Putamen (tissue), 1 donor: ENCODE results near the gene KRT85.
"Not testable (repeated sequence)": the region's sequence is repeated elsewhere in the genome, so short reads cannot be mapped to it uniquely, and the experiment has no call there.

Experiments
- DNase-seq: peaks from one replicate; pipeline ENCODE4 v3.0.0-alpha.2; 2016; ENCODE audit warnings: low spot score

Gene KRT85

GRCh38 chr12:52323416-52324152, 43.7 kb downstream of the KRT85 start:
- no peak for DNase-seq

GRCh38 chr12:52323001-52323400, 44.3 kb downstream of the KRT85 start:
- DNase-seq = no peak

DNA sequence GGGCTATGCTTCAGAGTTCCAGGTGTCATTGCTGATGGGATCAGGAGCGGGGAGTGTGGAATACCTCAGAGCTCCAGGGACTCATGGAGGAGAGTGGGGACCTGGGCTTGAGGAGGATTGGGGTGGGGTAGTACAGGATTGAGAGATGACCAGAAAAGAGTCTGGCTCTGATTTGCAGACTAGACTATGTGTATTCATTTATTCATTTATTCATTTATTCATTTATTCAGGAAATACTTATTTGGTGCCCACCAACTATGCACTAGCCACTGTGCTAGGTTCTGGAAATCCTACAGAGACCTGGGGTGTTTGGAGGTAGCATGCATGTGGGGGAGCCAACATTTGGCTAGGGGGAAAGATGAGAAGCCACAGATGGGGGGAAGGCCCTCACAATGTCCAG, 45.2 kb downstream of the KRT85 start:
- DNase-seq = no peak

- peak; percentile 20 for DNase-seq
Measured at GRCh38 chr12:52321418-52321817, 45.9 kb downstream of the KRT85 start.

GRCh38 chr12:52320784-52321400, 46.4 kb downstream of the KRT85 start, which contains the start of gene KRT83:
Gene KRT83, minus strand, starts transcription at chr12:52321398. Its CDS starts 63 bp downstream, at chr12:52321335.
- no peak for DNase-seq

DNA sequence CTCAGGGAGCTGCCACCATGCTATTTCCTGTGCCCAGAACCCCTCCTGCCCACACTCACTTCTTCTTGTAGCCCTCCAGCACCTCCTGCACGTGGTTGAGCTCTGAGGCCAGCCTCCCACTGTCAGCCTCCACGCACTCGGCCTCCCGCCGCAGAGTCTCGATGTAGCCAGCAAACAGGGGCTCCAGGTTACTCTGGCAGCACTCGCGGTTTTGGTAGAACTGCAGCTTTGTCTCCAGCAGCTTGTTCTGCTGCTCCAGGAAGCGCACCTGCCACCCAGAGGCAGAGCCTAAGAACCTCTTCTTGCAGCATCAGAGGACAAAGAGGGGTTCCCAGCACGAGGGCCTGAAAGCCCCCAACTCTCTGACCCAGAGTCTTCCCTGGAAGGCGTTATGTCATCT, 48.2 kb downstream of the KRT85 start:
- no peak for DNase-seq

- DNase-seq = no peak
Measured at GRCh38 chr12:52318241-52318990, 48.9 kb downstream of the KRT85 start.

GRCh38 chr12:52317468-52318052, 49.7 kb downstream of the KRT85 start:
- DNase-seq = no peak

DNA sequence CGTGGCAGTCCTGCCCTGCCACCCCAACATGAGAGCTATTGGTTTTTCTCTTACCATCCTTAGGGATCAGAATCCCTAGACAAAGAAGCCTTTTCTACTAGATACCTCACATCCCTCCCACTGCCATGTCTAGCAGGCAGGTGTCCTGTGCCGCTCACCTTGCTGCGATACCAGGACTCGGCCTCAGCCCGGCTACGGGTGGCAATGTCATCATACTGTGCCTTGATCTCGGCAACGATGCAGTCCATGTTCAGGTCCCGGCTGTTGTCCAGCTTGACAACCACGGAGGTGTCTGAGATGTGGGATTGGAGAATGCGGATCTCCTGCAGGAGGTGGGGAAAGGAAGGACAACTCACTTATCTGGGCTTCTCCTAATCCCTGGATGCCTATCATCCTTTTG, 50.6 kb downstream of the KRT85 start:
- DNase-seq = no peak

DNA sequence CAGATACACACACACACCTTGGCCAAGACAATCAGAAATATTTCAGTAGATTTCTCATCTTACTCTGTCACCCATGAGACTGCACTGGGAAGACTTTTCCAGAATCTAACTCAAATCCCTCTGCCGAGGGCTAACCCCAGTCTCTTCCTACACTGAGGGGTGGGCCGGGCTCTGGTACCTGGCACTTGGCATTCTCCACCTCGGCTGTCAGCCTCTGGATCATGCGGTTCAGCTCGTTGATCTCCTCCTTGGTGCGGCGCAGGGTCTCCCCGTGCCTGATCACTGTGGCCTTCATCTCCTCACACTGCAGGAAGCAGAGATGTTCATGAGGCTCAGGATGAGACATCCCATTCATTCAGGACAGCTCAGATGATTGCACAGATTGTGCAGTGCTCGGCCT, 51.0 kb downstream of the KRT85 start:
- no peak for DNase-seq

DNA sequence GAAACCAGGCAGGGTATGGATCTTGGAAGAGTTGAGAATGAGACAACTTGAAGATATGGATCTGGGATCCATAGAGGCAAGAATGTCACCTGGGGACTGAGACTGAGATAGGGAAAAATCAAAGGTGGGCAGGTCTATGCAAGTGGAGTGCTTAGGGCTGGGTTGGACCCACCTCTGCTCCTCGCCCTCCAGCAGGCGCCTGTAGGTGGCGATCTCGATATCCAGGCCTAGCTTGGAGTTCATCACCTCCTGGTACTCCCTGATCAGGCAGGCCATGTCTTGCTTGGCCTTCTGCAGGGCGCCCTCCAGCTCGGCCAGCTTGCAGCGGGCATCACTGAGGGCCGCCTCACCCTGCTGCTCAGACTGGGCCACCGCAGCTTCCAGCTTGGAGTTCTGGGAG, 51.6 kb downstream of the KRT85 start:
- DNase-seq = not testable (repeated sequence)

GRCh38 chr12:52314511-52314910, 52.8 kb downstream of the KRT85 start:
- no peak for DNase-seq

GRCh38 chr12:52313926-52314325, 53.4 kb downstream of the KRT85 start:
- DNase-seq = no peak

DNA sequence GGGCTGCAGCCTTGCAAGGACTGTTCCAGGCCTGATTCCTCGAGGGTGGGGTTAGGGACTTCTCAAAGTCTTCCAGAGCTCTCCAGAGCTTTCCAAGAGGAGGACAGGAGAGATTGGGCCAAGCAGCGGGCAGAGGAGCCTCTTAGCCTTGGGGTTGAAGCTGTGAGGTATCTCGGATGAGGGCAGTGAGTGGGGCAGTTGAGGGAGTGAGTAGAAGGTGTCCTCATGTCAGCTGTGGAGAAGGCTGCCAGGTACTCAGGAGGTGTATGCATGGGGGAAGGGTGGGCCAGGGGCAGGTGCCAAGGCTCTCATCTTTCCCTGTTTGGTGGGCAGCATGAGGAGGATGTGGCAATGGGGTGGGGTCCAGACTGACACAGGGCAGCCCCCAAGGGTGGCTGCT, 53.8 kb downstream of the KRT85 start:
- DNase-seq = no peak

GRCh38 chr12:52312086-52312485, 55.2 kb downstream of the KRT85 start:
- DNase-seq = no peak

DNA sequence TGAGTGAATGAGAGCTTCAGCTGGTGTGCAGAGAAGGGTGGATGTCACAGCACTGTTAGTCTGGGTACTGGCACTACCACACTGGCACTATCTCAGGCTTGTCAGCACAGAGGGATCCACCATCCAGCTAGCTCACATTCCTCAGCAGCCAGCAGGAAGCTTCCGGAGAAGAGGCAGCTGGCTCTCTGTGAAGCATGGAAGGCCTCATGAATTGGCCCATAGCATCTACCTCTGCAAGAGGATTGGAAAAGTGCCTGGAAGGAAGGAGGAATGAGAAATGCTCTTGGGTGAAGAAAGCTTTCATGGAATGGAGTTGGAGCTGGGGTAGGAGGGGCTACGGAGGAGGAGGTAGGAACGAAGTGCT, 56.0 kb downstream of the KRT85 start:
- DNase-seq = no peak

DNA sequence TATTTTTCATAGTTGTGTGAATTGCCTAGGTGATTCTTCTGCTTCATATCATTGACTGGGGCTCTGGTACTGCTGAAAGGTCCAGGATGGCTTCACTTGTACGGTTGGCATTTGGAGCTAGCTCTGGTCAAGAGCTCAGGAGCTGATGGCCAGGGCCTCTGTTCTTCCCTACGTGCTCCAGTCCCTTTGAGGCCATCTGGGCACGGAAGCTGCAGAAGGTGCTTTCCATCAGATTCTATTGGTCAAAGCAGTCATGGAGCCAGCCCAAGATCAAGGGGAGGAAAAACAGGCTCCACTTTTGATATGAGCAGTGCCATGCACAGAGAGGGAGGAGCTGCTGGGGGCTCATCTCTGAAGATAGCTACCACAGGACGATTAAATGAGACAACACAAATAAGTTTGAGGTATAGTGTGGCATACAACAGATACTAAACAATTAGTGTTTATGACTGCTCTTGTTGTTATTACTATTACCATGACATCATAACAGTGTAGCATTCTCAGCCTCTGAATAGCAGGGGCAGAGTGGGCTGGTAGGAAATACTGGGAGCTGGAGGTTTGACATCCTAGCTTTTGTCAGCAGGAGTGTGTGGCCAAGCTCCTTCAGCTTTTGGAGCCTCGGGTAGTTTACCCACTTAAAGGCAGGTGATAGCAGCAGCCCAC, 56.5 kb downstream of the KRT85 start:
- no peak for DNase-seq
